Measurements from ENCODE around the gene DAGLA.

DNA sequence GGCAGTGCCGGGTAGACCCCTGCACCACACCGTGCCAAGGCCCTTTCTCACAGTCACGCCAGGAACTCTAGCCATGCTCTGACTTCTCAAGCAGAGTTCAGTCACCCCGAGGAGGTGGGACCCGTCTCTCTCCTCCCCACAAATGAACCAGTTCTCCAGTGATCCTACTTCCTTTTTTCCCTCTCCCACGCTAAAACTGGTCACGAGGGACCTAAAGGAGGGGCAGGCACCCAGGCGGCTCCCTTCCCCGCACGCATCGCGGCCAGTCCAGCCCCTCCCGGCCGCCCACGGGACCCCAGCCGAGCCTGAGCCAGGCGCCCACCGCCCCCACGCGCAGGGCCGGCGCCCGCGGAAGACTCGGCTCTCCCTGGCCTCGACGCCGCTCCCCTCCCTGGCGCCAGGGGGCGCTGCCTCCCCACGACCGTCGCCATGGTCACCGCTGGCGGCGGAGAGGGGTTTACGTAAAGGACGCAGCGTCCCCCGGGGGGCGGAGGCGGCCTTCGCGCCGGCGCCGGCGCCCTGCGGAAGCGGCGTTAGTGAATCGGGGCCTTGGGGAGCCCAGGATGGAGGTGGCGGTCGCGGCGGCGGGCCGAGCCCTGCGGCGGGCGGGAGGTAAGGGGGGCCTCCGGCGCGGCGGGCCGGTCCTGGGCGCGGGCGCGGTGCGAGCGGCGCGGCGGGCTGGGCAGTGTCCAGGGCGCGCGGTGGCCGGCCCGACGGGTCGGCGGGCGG, at the start of gene DAGLA:
- TF ChIP-seq EZH2phosphoT487 (IDR thresholded peaks at IDR 0.05; ENCODE audit: insufficient read depth, low read depth) (no peak), EZH2 (IDR thresholded peaks at IDR 0.05; ENCODE audit: insufficient read depth, poor library complexity, severe bottlenecking) (no peak)

All from GM23248 (cell line).